GM12878 (cell line): ENCODE measurements around the gene CA9. TPM values are rescaled to one million over a fixed set of nuclear protein-coding genes. Genes with fewer than 3 reads are reported as not detected.

ENCODE experiments used
- BCL11A ChIP-seq: IDR thresholded peaks from 2 replicates; pipeline ENCODE4 v1.6.1; 2011; ENCODE audit warnings: low read depth, low read length
- CBFB ChIP-seq: IDR thresholded peaks from 2 replicates; pipeline ENCODE4 v1.6.1; 2016; ENCODE audit warnings: antibody characterized with exemption, low read depth
- CHD4 ChIP-seq: fragments of 200-600 bp; sonication (generic); IDR thresholded peaks from 2 replicates; pipeline ENCODE4 v1.6.1; 2016; ENCODE audit warnings: mild to moderate bottlenecking
- JUND ChIP-seq: IDR thresholded peaks from 2 replicates; pipeline ENCODE4 v1.6.1; 2012; ENCODE audit warnings: low read depth, mild to moderate bottlenecking, low read length, improper control_type of control experiment, moderate library complexity
- NR2C2 ChIP-seq: IDR thresholded peaks from 2 replicates; pipeline ENCODE4 v1.6.1; 2011; ENCODE audit warnings: borderline replicate concordance, low read depth; ENCODE audit not compliant: control insufficient read depth, insufficient read length
- POLR2AphosphoS5 ChIP-seq: IDR thresholded peaks from 2 replicates; pipeline ENCODE4 v1.6.1; 2011; ENCODE audit warnings: mild to moderate bottlenecking, low read length, inconsistent platforms
- POU2F2 ChIP-seq: IDR thresholded peaks from 3 replicates; pipeline ENCODE4 v1.6.1; 2011; ENCODE audit warnings: low read depth, mild to moderate bottlenecking, low read length, borderline replicate concordance
- RFX5 ChIP-seq: IDR thresholded peaks from 2 replicates; pipeline ENCODE4 v1.6.1; 2011; ENCODE audit warnings: low read depth, low read length, improper control_type of control experiment
- SIN3A ChIP-seq: IDR thresholded peaks from 2 replicates; pipeline ENCODE4 v1.6.1; 2012; ENCODE audit warnings: low read depth, low read length, improper control_type of control experiment
- SIX5 ChIP-seq: IDR thresholded peaks from 2 replicates; pipeline ENCODE4 v1.6.1; 2011; ENCODE audit warnings: mild to moderate bottlenecking, low read depth, low read length, moderate library complexity; ENCODE audit not compliant: severe bottlenecking
- TCF7 ChIP-seq: IDR thresholded peaks from 2 replicates; pipeline ENCODE4 v1.6.1; 2014; ENCODE audit warnings: antibody characterized with exemption, borderline replicate concordance
- YY1 ChIP-seq: IDR thresholded peaks from 2 replicates; pipeline ENCODE4 v1.6.1; 2011; ENCODE audit warnings: low read depth, mild to moderate bottlenecking, low read length
- ZBED1 ChIP-seq: IDR thresholded peaks from 2 replicates; pipeline ENCODE4 v1.6.1; 2016; ENCODE audit warnings: borderline replicate concordance
- polyA plus RNA-seq, 11 experiments: library from polyadenylated mRNA; depleted of rRNA in 4 of 11; unstranded in 6 of 11; stranded (reverse) in 5 of 11; fragments of >200 nt; fragmentation: Nextera tagmentation in 4 of 11; fragmentation: Illumina TruSeq in 1 of 11; extraction: Ambion mirVana in 4 of 11; extraction: Trizol in 1 of 11; gene quantifications; 1 replicate in 1 of 11; 2 replicates in 10 of 11; pipeline versions ENCODE4 v1.2.1 to v1.2.3, GENCODE V29; 2011 to 2016; ENCODE audit warnings: inconsistent platforms in 2 of 11, missing spikeins in 2 of 11, low read depth in 1 of 11
- total RNA-seq, 4 experiments: library from RNA; depleted of rRNA in 3 of 4; stranded (reverse); fragments of >200 nt in 3 of 4; fragmentation: Illumina TruSeq in 1 of 4; extraction: Trizol in 1 of 4; gene quantifications; 2 replicates each; pipeline versions ENCODE4 v1.2.1 to v1.2.3, GENCODE V29; 2013 to 2021
- TF ChIP-seq, protein P1 (sequence below): IDR thresholded peaks from 2 replicates; pipeline ENCODE4 v1.6.1; 2011; ENCODE audit warnings: mild to moderate bottlenecking, low read depth, low read length, moderate library complexity; ENCODE audit not compliant: insufficient replicate concordance
- TF ChIP-seq, protein P2 (sequence below): IDR thresholded peaks from 2 replicates; pipeline ENCODE4 v1.6.1; 2011; ENCODE audit warnings: borderline replicate concordance, low read depth, mild to moderate bottlenecking, moderate library complexity, mixed read lengths, low read length; ENCODE audit not compliant: insufficient read depth; ENCODE audit errors: extremely low read length
- TF ChIP-seq, protein P3 (sequence below): fragments of 150-350 bp; IDR thresholded peaks from 2 replicates; pipeline ENCODE4 v1.6.1; 2016; ENCODE audit warnings: low read depth, low read length
- TF ChIP-seq, protein P4 (sequence below): fragments of 450-650 bp; IDR thresholded peaks from 2 replicates; pipeline ENCODE4 v1.6.1; 2017; ENCODE audit warnings: low read depth, mild to moderate bottlenecking, moderate library complexity
- TF ChIP-seq, protein P5 (sequence below): IDR thresholded peaks from 2 replicates; pipeline ENCODE4 v1.6.1; 2011; ENCODE audit warnings: low read depth, mild to moderate bottlenecking, low read length, moderate library complexity, borderline replicate concordance; ENCODE audit errors: extremely low read depth

CA9 gene
- total and polyA plus RNA-seq, 10 of the 15 experiments (the other 5 are each of a cell fraction or from before 2014, with no cell fraction given): 0.53 to 6.6 (median 1.2) TPM

DNA sequence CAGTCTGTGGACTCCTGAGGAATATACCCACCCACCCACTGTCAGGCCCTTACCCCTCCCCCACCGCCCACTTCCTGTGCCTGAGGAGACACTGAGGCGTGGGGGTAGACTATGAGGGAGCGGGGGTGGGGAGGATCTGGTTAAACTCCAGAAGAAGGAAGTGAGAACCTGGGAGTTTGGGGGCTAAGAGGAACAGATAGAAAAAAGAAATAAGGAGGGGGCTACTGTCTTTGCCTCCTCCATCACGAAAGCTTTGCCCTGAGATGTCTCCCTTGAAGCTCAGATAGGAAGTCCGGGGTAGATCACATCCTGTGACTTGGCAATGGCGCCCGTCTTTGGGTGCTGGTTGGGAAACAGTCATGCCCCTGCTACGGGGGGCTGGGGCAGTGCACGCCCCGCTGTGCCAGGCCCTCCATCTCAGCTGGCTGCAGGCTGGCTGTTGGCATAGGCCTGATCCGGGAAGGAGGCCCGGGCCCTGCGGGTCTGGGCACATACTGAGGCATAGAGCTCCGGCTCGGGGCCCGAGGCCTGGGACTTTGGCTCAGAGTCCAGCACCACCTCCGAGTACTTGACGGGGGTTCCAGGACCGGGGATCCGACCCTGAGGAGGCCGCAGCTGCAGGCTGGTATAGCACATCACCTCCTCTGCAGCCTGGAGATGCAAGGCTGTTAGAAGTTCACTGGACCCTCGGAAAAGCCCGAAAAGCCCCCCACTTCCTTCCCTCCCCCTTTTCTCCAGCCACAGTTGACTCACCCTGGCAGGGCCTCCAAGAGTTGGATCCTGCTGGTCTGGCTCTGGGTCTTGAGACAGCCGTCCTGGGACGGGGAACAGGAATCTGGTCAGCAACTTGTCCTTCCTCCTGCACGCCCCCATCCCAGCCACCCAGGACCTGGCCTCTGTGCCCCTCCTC lies 24.0 kb upstream of the CA9 start (continued):
- TF ChIP-seq, protein P1, sequence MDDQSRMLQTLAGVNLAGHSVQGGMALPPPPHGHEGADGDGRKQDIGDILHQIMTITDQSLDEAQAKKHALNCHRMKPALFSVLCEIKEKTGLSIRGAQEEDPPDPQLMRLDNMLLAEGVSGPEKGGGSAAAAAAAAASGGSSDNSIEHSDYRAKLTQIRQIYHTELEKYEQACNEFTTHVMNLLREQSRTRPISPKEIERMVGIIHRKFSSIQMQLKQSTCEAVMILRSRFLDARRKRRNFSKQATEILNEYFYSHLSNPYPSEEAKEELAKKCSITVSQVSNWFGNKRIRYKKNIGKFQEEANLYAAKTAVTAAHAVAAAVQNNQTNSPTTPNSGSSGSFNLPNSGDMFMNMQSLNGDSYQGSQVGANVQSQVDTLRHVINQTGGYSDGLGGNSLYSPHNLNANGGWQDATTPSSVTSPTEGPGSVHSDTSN: no peak
- TF ChIP-seq TCF7 (no peak), RFX5 (0 out of 2 replicates have a peak, but pooled peaks have one; percentile 11), POLR2AphosphoS5 (peak; percentile 59; the same call in 1 of the 2 replicates), BCL11A (no peak), SIX5 (no peak), CBFB (no peak), POU2F2 (no peak), YY1 (peak; percentile 90), SIN3A (no peak), NR2C2 (no peak), JUND (no peak), CHD4 (no peak), ZBED1 (0 out of 2 replicates have a peak, but pooled peaks have one; percentile 41)
- TF ChIP-seq, protein P2, sequence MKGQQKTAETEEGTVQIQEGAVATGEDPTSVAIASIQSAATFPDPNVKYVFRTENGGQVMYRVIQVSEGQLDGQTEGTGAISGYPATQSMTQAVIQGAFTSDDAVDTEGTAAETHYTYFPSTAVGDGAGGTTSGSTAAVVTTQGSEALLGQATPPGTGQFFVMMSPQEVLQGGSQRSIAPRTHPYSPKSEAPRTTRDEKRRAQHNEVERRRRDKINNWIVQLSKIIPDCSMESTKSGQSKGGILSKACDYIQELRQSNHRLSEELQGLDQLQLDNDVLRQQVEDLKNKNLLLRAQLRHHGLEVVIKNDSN: no peak
- TF ChIP-seq, protein P3, sequence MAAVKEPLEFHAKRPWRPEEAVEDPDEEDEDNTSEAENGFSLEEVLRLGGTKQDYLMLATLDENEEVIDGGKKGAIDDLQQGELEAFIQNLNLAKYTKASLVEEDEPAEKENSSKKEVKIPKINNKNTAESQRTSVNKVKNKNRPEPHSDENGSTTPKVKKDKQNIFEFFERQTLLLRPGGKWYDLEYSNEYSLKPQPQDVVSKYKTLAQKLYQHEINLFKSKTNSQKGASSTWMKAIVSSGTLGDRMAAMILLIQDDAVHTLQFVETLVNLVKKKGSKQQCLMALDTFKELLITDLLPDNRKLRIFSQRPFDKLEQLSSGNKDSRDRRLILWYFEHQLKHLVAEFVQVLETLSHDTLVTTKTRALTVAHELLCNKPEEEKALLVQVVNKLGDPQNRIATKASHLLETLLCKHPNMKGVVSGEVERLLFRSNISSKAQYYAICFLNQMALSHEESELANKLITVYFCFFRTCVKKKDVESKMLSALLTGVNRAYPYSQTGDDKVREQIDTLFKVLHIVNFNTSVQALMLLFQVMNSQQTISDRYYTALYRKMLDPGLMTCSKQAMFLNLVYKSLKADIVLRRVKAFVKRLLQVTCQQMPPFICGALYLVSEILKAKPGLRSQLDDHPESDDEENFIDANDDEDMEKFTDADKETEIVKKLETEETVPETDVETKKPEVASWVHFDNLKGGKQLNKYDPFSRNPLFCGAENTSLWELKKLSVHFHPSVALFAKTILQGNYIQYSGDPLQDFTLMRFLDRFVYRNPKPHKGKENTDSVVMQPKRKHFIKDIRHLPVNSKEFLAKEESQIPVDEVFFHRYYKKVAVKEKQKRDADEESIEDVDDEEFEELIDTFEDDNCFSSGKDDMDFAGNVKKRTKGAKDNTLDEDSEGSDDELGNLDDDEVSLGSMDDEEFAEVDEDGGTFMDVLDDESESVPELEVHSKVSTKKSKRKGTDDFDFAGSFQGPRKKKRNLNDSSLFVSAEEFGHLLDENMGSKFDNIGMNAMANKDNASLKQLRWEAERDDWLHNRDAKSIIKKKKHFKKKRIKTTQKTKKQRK: no peak
- TF ChIP-seq, protein P4, sequence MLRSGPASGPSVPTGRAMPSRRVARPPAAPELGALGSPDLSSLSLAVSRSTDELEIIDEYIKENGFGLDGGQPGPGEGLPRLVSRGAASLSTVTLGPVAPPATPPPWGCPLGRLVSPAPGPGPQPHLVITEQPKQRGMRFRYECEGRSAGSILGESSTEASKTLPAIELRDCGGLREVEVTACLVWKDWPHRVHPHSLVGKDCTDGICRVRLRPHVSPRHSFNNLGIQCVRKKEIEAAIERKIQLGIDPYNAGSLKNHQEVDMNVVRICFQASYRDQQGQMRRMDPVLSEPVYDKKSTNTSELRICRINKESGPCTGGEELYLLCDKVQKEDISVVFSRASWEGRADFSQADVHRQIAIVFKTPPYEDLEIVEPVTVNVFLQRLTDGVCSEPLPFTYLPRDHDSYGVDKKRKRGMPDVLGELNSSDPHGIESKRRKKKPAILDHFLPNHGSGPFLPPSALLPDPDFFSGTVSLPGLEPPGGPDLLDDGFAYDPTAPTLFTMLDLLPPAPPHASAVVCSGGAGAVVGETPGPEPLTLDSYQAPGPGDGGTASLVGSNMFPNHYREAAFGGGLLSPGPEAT: peak; percentile 52; the same call in 1 of the 2 replicates
- TF ChIP-seq, protein P5, sequence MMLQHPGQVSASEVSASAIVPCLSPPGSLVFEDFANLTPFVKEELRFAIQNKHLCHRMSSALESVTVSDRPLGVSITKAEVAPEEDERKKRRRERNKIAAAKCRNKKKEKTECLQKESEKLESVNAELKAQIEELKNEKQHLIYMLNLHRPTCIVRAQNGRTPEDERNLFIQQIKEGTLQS: no peak
